ENCODE data around the gene NRXN3. TPM values are rescaled to one million over a fixed set of nuclear protein-coding genes. Genes with fewer than 3 reads are reported as not detected.

The NRXN3 gene
- total RNA-seq, 3 donors from 2014 or later = 2.1 to 27.3 (median 2.6) TPM

DNA sequence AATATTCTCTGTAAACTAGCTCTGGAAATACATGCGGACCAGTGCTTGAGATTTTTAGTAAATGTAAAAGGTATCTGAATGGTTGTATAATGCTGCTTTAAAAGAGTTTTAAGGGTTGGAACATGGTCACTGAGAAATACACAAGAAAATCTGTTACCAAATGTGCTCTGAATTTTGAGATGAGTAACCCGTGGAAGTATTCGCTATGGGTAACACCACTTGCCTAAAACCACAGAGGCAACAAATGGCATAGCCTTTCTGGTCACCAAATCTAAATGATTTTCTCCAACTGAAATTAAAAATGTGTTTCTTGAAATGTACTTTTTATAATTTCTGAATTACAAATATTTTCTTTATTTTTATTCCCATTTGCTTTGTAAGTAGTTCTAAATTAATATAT is 1295.5 kb downstream of the NRXN3 start:
- DNase-seq (no peak), ATAC-seq (no peak)
- intact Hi-C loops (cut with DNase I, micrococcal nuclease) = no loop called here
- no peaks in the 10 kb centered on the region for H3K4me1 ChIP-seq (ENCODE audit: low read depth)
- no peak overlapping the region for H3K4me3 ChIP-seq
- TF ChIP-seq, protein P1, sequence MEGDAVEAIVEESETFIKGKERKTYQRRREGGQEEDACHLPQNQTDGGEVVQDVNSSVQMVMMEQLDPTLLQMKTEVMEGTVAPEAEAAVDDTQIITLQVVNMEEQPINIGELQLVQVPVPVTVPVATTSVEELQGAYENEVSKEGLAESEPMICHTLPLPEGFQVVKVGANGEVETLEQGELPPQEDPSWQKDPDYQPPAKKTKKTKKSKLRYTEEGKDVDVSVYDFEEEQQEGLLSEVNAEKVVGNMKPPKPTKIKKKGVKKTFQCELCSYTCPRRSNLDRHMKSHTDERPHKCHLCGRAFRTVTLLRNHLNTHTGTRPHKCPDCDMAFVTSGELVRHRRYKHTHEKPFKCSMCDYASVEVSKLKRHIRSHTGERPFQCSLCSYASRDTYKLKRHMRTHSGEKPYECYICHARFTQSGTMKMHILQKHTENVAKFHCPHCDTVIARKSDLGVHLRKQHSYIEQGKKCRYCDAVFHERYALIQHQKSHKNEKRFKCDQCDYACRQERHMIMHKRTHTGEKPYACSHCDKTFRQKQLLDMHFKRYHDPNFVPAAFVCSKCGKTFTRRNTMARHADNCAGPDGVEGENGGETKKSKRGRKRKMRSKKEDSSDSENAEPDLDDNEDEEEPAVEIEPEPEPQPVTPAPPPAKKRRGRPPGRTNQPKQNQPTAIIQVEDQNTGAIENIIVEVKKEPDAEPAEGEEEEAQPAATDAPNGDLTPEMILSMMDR (IDR thresholded peaks at IDR 0.05) = no peak
- H3K9me3 ChIP-seq = no peaks in the 10 kb centered on the region
- no peaks in the 10 kb centered on the region for H3K36me3 ChIP-seq (ENCODE audit: low read depth)

DNA sequence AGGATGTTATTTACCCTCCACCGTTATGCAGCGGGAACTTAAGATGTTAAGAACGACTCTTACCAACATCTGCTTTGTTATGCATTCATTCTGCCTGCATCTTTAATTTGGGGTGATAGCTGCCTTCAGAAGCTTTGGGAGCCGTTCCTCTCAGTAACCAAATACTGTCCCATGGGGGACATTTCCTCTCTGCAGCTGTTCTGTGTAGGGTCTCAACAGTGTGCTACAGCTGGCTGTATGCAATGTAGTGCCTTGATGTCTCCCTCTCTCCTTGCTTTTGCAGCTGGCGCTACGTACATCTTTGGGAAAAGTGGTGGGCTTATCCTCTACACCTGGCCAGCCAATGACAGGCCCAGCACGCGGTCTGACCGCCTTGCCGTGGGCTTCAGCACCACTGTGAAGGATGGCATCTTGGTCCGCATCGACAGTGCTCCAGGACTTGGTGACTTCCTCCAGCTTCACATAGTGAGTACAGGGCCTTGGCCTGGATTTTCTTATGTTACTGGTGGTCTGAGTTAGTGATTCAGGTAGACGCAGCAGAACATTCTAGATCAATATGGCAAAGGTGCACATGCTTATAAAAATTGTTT is 1296.9 kb downstream of the NRXN3 start:
- TF ChIP-seq, protein P1 (IDR thresholded peaks at IDR 0.05) = no peak
- Histone ChIP-seq H3K4me1 (ENCODE audit: low read depth) (no peaks in the 10 kb centered on the region), H3K36me3 (ENCODE audit: low read depth) (no peaks in the 10 kb centered on the region), H3K9me3 (no peaks in the 10 kb centered on the region), H3K4me3 (no peak overlapping the region)
- intact Hi-C loops (cut with DNase I, micrococcal nuclease) = no loop called here
- DNase-seq (no peak), ATAC-seq (no peak)

DNA sequence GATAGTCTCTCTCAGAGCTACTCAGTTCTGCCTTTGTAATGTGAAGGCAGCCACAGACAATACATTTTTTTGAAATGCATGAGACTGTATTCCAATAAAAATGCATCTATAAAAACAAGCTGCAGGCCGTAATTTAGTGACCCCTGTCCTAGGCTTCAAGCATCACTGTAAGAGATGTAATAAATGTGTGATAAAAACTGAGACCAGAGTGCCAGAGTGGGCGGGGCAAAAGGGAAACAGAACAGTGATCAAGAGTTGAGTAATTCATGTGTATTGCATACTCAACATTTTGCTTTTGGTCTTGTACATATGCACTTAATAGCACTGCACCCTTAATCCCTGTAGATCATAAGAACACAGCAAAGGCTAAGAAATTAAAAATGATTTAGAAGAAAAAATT is 1297.7 kb downstream of the NRXN3 start:
- H3K36me3 ChIP-seq (ENCODE audit: low read depth) = no peaks in the 10 kb centered on the region
- DNase-seq (peak in 2 of 3 donors; percentile 53 to 68), ATAC-seq (peak; percentile 67)
- no peaks in the 10 kb centered on the region for H3K9me3 ChIP-seq
- intact Hi-C loops (cut with DNase I, micrococcal nuclease) = no loop called here
- no peaks in the 10 kb centered on the region for H3K4me1 ChIP-seq (ENCODE audit: low read depth)
- H3K4me3 ChIP-seq = no peak overlapping the region
- TF ChIP-seq, protein P1 (IDR thresholded peaks at IDR 0.05) = no peak

DNA sequence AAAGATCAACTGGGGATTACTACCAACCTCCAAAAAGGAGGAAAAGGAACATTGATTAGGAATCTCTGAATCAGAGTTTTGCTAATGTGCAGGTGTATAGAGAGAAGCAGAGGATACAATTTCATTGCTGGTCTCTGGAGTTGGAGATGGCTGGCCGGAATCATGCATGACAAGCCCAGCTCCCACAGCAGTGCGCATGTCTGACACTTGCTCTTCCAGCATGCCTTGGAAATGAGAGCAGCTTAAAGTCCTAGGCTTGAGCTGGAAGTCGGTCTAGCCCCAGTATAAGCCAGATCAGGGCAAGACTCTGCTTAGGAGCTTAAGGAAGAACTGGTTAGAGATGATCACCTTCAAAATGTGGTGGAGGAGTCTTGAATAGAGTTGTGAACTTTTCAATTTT is 1298.3 kb downstream of the NRXN3 start:
- intact Hi-C loops (cut with DNase I, micrococcal nuclease) = no loop called here
- no peak for ATAC-seq
- H3K9me3 ChIP-seq = no peaks in the 10 kb centered on the region
- H3K4me3 ChIP-seq = no peak overlapping the region
- TF ChIP-seq, protein P1 (IDR thresholded peaks at IDR 0.05) = no peak
- no peak for DNase-seq
- H3K36me3 ChIP-seq (ENCODE audit: low read depth) = no peaks in the 10 kb centered on the region
- no peaks in the 10 kb centered on the region for H3K4me1 ChIP-seq (ENCODE audit: low read depth)

DNA sequence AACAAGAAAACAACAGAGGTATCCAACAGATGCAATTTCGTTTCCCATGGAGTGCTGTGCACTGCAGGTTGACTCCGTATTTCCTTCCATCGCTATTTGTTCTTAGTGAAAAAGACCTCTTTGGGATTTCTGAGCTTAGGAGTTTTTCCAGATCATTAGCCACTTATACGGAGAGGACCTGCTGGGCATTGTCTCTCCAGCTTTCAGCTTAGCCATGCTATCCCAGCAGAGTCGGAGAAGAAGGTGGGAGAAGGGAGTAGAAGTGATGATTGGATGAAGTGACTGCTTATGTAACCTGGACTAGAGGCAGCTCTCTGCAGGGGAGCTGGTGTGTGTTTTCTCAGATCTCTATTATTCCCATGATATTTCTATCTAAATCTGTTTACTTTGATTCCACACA is 1303.5 kb downstream of the NRXN3 start:
- Histone ChIP-seq H3K36me3 (ENCODE audit: low read depth) (no peaks in the 10 kb centered on the region), H3K9me3 (no peaks in the 10 kb centered on the region), H3K4me3 (no peak overlapping the region), H3K4me1 (ENCODE audit: low read depth) (no peaks in the 10 kb centered on the region)
- intact Hi-C loops (cut with DNase I, micrococcal nuclease) = no loop called here
- ATAC-seq = no peak
- no peak for DNase-seq
- TF ChIP-seq, protein P1 (IDR thresholded peaks at IDR 0.05) = no peak
